Lower leg skin (tissue), 3 donors: Measurements from ENCODE around the gene NECAB2.

Experiments used
- POLR2A ChIP-seq, 2 donors: fragments of 450-650 bp; IDR thresholded peaks; one replicate each; pipeline ENCODE4 v1.6.1; 2016 to 2017; ENCODE audit warnings: antibody characterized with exemption in 2 of 2, mild to moderate bottlenecking in 1 of 2, moderate library complexity in 1 of 2
- TF ChIP-seq, protein P1 (sequence below), 3 donors: fragments of 450-650 bp; IDR thresholded peaks; one replicate each; pipeline ENCODE4 v1.5.1; 2016; ENCODE audit warnings: antibody characterized with exemption in 3 of 3, mild to moderate bottlenecking in 3 of 3, moderate library complexity in 2 of 3

DNA sequence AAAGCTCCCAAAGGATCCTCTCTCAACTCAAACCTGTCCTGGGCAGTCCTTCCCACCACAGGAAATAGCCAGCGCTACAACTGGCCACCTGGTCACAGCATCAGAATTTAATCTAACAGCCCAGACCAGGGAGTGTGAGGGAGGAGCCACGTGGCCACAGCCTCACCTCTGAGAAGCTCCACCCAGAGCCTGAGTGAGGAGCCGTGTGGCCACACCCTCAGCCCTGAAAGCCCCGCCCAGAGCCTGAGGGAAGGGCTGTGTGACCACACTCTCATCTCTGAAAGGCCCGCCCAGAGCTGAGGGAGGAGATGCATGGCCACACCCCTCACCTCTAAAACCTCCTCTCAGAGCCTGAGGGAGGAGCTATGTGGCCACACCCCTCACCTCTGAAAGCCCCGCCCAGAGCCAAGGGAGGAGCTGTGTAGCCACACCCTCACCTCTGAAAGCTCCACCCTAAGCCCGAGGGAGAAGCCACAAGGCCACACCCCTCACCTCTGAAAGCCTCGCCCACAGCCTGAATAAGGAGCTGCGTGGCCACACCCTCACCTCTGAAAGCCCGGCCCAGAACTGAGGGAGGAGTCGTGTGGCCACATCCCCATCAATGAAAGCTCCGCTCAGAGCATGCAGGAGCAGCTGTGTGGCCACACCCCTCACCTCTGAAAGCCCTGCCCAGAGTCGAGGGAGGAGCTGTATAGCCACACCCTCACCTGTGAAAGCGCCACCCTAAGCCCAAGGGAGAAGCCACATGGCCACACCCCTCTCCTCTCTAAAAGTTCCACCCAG lies 45.9 kb downstream of the NECAB2 start:
- TF ChIP-seq, protein P1, sequence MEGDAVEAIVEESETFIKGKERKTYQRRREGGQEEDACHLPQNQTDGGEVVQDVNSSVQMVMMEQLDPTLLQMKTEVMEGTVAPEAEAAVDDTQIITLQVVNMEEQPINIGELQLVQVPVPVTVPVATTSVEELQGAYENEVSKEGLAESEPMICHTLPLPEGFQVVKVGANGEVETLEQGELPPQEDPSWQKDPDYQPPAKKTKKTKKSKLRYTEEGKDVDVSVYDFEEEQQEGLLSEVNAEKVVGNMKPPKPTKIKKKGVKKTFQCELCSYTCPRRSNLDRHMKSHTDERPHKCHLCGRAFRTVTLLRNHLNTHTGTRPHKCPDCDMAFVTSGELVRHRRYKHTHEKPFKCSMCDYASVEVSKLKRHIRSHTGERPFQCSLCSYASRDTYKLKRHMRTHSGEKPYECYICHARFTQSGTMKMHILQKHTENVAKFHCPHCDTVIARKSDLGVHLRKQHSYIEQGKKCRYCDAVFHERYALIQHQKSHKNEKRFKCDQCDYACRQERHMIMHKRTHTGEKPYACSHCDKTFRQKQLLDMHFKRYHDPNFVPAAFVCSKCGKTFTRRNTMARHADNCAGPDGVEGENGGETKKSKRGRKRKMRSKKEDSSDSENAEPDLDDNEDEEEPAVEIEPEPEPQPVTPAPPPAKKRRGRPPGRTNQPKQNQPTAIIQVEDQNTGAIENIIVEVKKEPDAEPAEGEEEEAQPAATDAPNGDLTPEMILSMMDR (IDR thresholded peaks at IDR 0.05): no peak
- no peak for TF ChIP-seq POLR2A (IDR thresholded peaks at IDR 0.05)
